Pancreas (tissue), 10 donors: ENCODE results near the gene PLD6. TPM values are rescaled to one million over a fixed set of nuclear protein-coding genes. Genes with fewer than 3 reads are reported as not detected.

Experiments
- ATAC-seq, 4 donors: fragments of 200-7000 bp; cut with Tn5 transposase; one replicate each; pipeline versions ENCODE4 v1.8.0 to v1.9.1; 2020; ENCODE audit warnings: mild to moderate bottlenecking in 4 of 4, moderate library complexity in 4 of 4
- DNase-seq, 6 donors: peaks; one replicate each; pipeline ENCODE4 v3.0.0-alpha.2; 2020
- FAIRE-seq: peaks from 2 replicates; lab custom pipeline; 2012; peaks lifted over from hg19 to GRCh38; lab: Jason Lieb, UNC
- H3K27ac ChIP-seq, 4 donors: fragments of 200-600 bp; sonication (generic); 1 replicate in 3 of 4; 2 replicates in 1 of 4; pipeline versions ENCODE4 v1.5.0 to v1.8.0; 2020
- H3K27me3 ChIP-seq, 4 donors: fragments of 200-600 bp; one replicate each; pipeline ENCODE4 v1.8.0; 2021
- H3K36me3 ChIP-seq, 3 donors: fragments of 200-600 bp; sonication (generic) in 1 of 3; one replicate each; pipeline versions ENCODE4 v1.5.0 to v1.8.0; 2020 to 2021
- H3K4me1 ChIP-seq, 3 donors: fragments of 200-600 bp; one replicate each; pipeline ENCODE4 v1.8.0; 2021
- H3K4me3 ChIP-seq, 4 donors: fragments of 200-600 bp; sonication (generic) in 2 of 4; one replicate each; pipeline versions ENCODE4 v1.5.0 to v1.8.0; 2020 to 2021
- H3K9me3 ChIP-seq, 4 donors: fragments of 200-600 bp; one replicate each; pipeline ENCODE4 v1.8.0; 2021
- CTCF ChIP-seq, 4 donors: fragments of 200-600 bp; sonication (generic) in 3 of 4; IDR thresholded peaks; one replicate each; pipeline versions ENCODE4 v1.5.0 to v1.8.0; 2021; ENCODE audit warnings: antibody characterized with exemption in 4 of 4
- WGBS, 2 donors: extraction: QIAGEN DNeasy Blood & Tissue Kit; methylation state at CpG; one replicate each; pipeline ENCODE4 v1.1.7; 2013; 5-methylcytosine and 5-hydroxymethylcytosine counted together
- intact Hi-C, 3 donors: fragments of 100-400 bp; cut with DNase I; formaldehyde crosslinking; loops; one replicate each; pipeline versions ENCODE4 v1.11.1 to v1.14.2; 2022
- polyA plus RNA-seq, 2 donors: library from polyadenylated mRNA; stranded (reverse); fragments of 200-250 nt; gene quantifications; one replicate each; pipeline ENCODE4 v1.2.3, GENCODE V29; 2013
- total RNA-seq, 6 donors: library from RNA; stranded (reverse); fragmentation: NEBNext Ultra II Directional in 4 of 6; extraction: Animal tissue kit (Norgen Biotek cat#: 25700) in 4 of 6; gene quantifications; one replicate each; pipeline versions ENCODE4 v1.2.1 to v1.2.4, GENCODE V29; 2021 to 2023
- donor health status: healthy with polysubstance abuse.
- donor health status: DM: no; HTN: no; CAD: no; lungs with moderate emphysema.
- donor health status: DM: no; HTN: no; CAD: no.
- donor health status: control.
- donor health status: control.
- donor health status: Bipolar disorder and iron deficiency.
- donor health status: DM: yes; HTN: yes; CAD: no.
- donor health status: DM: no; HTN: no; CAD: no.
- donor health status: DM: no; HTN: no; CAD: no.
- donor health status: DM: yes; HTN: yes; CAD: no.

Gene PLD6
- total and polyA plus RNA-seq, 8 donors: 1.5 to 3.4 (median 2.4) TPM

- 79 to 81% methylated on average over 16 of the region's 16 CpGs for WGBS, 2 donors
- H3K4me3 ChIP-seq: no peak overlapping the region
- intact Hi-C loops: no loop called here
These were observed 25.6 kb upstream of the PLD6 start for GRCh38 chr17:17231621-17232302.

GRCh38 chr17:17229416-17230384 is 23.6 kb upstream of the PLD6 start:
- WGBS, 2 donors: 91 to 93% methylated on average over 26 of the region's 26 CpGs
- H3K4me1 ChIP-seq: no peaks in the 10 kb centered on the region
- FAIRE-seq (no peak), ATAC-seq (no peak), DNase-seq (peak in 1 of 6 donors; percentile 10)
- no peak overlapping the region for H3K27ac ChIP-seq
- H3K36me3 ChIP-seq: peaks cover 8 to 54% (median 53%) of the 10 kb centered on the region in 3 donors
- intact Hi-C loops: no loop called here
- no peaks in the 10 kb centered on the region for H3K27me3 ChIP-seq
- no peak overlapping the region for H3K4me3 ChIP-seq
- no peak for TF ChIP-seq CTCF (IDR thresholded peaks at IDR 0.05)
- no peaks in the 10 kb centered on the region for H3K9me3 ChIP-seq

More at GRCh38 chr17:17231621-17232302, 25.6 kb upstream of the PLD6 start:
- TF ChIP-seq CTCF (IDR thresholded peaks at IDR 0.05): no peak
- FAIRE-seq (no peak), DNase-seq (no peak), ATAC-seq (no peak)
- no peak overlapping the region for H3K27ac ChIP-seq
- H3K27me3 ChIP-seq: no peaks in the 10 kb centered on the region
- H3K36me3 ChIP-seq: peaks cover 4 to 34% (median 34%) of the 10 kb centered on the region in 3 donors
- H3K9me3 ChIP-seq: no peaks in the 10 kb centered on the region
- peaks cover 0 to 6% (median 0%) of the 10 kb centered on the region in 3 donors for H3K4me1 ChIP-seq

- Histone ChIP-seq H3K4me3 (no peak overlapping the region), H3K36me3 (peaks cover 8 to 63% (median 60%) of the 10 kb centered on the region in 3 donors), H3K4me1 (no peaks in the 10 kb centered on the region), H3K9me3 (no peaks in the 10 kb centered on the region), H3K27me3 (no peaks in the 10 kb centered on the region), H3K27ac (no peak overlapping the region)
- DNase-seq: peak in 1 of 6 donors; percentile 59
- FAIRE-seq: no peak
- intact Hi-C loops: no loop called here
- peak in 1 of 4 donors; percentile 20 for ATAC-seq
- no peak for TF ChIP-seq CTCF (IDR thresholded peaks at IDR 0.05)
- WGBS, 2 donors: 92 to 95% methylated on average over 17 of the region's 17 CpGs
These were observed 22.6 kb upstream of the PLD6 start for GRCh38 chr17:17228521-17229279.

GRCh38 chr17:17227608-17228520 is 21.7 kb upstream of the PLD6 start:
- TF ChIP-seq CTCF (IDR thresholded peaks at IDR 0.05): no peak
- Histone ChIP-seq H3K27ac (no peak overlapping the region), H3K9me3 (no peaks in the 10 kb centered on the region), H3K4me1 (no peaks in the 10 kb centered on the region), H3K4me3 (no peak overlapping the region), H3K36me3 (peaks cover 8 to 72% (median 63%) of the 10 kb centered on the region in 3 donors), H3K27me3 (no peaks in the 10 kb centered on the region)
- 82 to 83% methylated on average over 25 of the region's 25 CpGs for WGBS, 2 donors
- ATAC-seq (peak in 1 of 4 donors; percentile 45), FAIRE-seq (no peak), DNase-seq (peak in 1 of 6 donors; percentile 52)
- intact Hi-C loops: no loop called here
